H1 (cell line): ENCODE data around the gene PKP3. TPM values are rescaled to one million over a fixed set of nuclear protein-coding genes. Genes with fewer than 3 reads are reported as not detected.
A peak's percentile ranks its signal among the peaks of the same experiment; 100 is the strongest.

Experiments
- CTCF ChIA-PET: fragments of 300-600 bp; sonication (Branson Sonifier 250); formaldehyde crosslinking; loops from one replicate; lab custom pipeline; 2021; ENCODE audit not compliant: partially characterized antibody; lab: Charles Lee
- POLR2A ChIA-PET: fragments of 300-600 bp; sonication (Branson Sonifier 250); formaldehyde crosslinking; loops from one replicate; lab custom pipeline; 2021; ENCODE audit warnings: inconsistent platforms; ENCODE audit not compliant: partially characterized antibody; lab: Charles Lee
- DNase-seq, 2 experiments: peaks; one replicate each; pipeline versions ENCODE4 v3.0.0 to v3.0.0-alpha.2; 2010 to 2022; ENCODE audit warnings: low spot score in 2 of 2, low read depth in 1 of 2, mixed read lengths in 1 of 2
- FAIRE-seq: peaks from 2 replicates; lab custom pipeline; 2011; peaks lifted over from hg19 to GRCh38; lab: Jason Lieb, UNC
- H2AFZ ChIP-seq: 2 replicates; pipeline ENCODE4 v1.8.1; 2012; ENCODE audit warnings: low read length, inconsistent platforms
- H2AK5ac ChIP-seq: 2 replicates; pipeline ENCODE4 v1.6.1; 2013; ENCODE audit warnings: low read depth, low read length
- H2BK120ac ChIP-seq: replicated peaks from 2 replicates; pipeline ENCODE3; 2013; ENCODE audit warnings: low read depth, low read length, inconsistent platforms
- H2BK12ac ChIP-seq: 2 replicates; pipeline ENCODE4 v1.6.1; 2013; ENCODE audit warnings: low read depth, low read length
- H2BK15ac ChIP-seq: 2 replicates; pipeline ENCODE4 v1.6.1; 2013; ENCODE audit warnings: low read length
- H2BK20ac ChIP-seq: 2 replicates; pipeline ENCODE4 v1.6.1; 2013; ENCODE audit warnings: low read length
- H2BK5ac ChIP-seq: 2 replicates; pipeline ENCODE4 v1.6.1; 2013; ENCODE audit warnings: low read depth, low read length
- H3K14ac ChIP-seq: 2 replicates; pipeline ENCODE4 v1.6.1; 2013; ENCODE audit warnings: inconsistent platforms; ENCODE audit not compliant: insufficient read length
- H3K18ac ChIP-seq: 2 replicates; pipeline ENCODE4 v1.6.1; 2013; ENCODE audit warnings: low read length; ENCODE audit errors: extremely low read depth
- H3K23ac ChIP-seq: 2 replicates; pipeline ENCODE4 v1.6.1; 2013; ENCODE audit warnings: inconsistent platforms; ENCODE audit not compliant: insufficient read length
- H3K23me2 ChIP-seq: 2 replicates; pipeline ENCODE4 v1.6.1; 2013; ENCODE audit warnings: low read depth, low read length
- H3K27ac ChIP-seq: 2 replicates; pipeline ENCODE4 v1.6.1; 2011; ENCODE audit warnings: low read depth, low read length, inconsistent platforms
- H3K27me3 ChIP-seq, 4 experiments: replicated peaks in 1 of 4; 1 replicate in 1 of 4; 2 replicates in 3 of 4; pipeline versions ENCODE4 v1.6.1 to v1.8.1; 2011 to 2013; ENCODE audit warnings: low read length in 3 of 4, mild to moderate bottlenecking in 3 of 4, inconsistent platforms in 2 of 4, mixed read lengths in 2 of 4, moderate library complexity in 1 of 4; ENCODE audit not compliant: control insufficient read depth in 3 of 4, insufficient read depth in 3 of 4; ENCODE audit errors: extremely low read depth in 1 of 4
- H3K36me3 ChIP-seq, 4 experiments: 2 replicates each; pipeline versions ENCODE4 v1.6.1 to v1.8.1; 2011 to 2013; ENCODE audit warnings: mild to moderate bottlenecking in 4 of 4, low read length in 3 of 4, moderate library complexity in 2 of 4, control low read depth in 1 of 4, inconsistent platforms in 1 of 4; ENCODE audit not compliant: insufficient read depth in 4 of 4, control insufficient read depth in 2 of 4
- H3K4ac ChIP-seq: replicated peaks from 2 replicates; pipeline ENCODE3; 2013; ENCODE audit warnings: low read length, low read depth, mixed read lengths, inconsistent platforms; ENCODE audit not compliant: insufficient read length
- H3K4me1 ChIP-seq, 4 experiments: replicated peaks in 1 of 4; 1 replicate in 1 of 4; 2 replicates in 3 of 4; pipeline versions ENCODE4 v1.6.1 to v1.8.1; 2011 to 2013; ENCODE audit warnings: low read length in 3 of 4, inconsistent platforms in 2 of 4, mixed read lengths in 1 of 4; ENCODE audit not compliant: insufficient read depth in 4 of 4, control insufficient read depth in 3 of 4
- H3K4me2 ChIP-seq, 2 experiments: 2 replicates each; pipeline versions ENCODE4 v1.6.1 to v1.8.1; 2011 to 2013; ENCODE audit warnings: low read depth in 2 of 2, low read length in 2 of 2, control low read depth in 1 of 2, inconsistent platforms in 1 of 2, mild to moderate bottlenecking in 1 of 2; ENCODE audit not compliant: insufficient read depth in 1 of 2
- H3K4me3 ChIP-seq, 4 experiments: fragments of 200-600, 300-600 bp in 1 of 4; sonication (generic), shearing (Covaris generic), sonication (Bioruptor Twin) in 1 of 4; 2 replicates each; pipeline versions ENCODE4 v1.5.1 to v1.8.1; 2011 to 2016; ENCODE audit warnings: low read length in 4 of 4, low read depth in 3 of 4, control low read depth in 2 of 4, inconsistent platforms in 2 of 4, mild to moderate bottlenecking in 2 of 4, mixed read lengths in 1 of 4, moderate library complexity in 1 of 4; ENCODE audit not compliant: insufficient read depth in 2 of 4; ENCODE audit errors: extremely low read depth in 1 of 4
- H3K56ac ChIP-seq: replicated peaks from 2 replicates; pipeline ENCODE3; 2013; ENCODE audit warnings: low read depth, mild to moderate bottlenecking, mixed read lengths, low read length, inconsistent platforms; ENCODE audit not compliant: insufficient read length
- H3K79me1 ChIP-seq: 2 replicates; pipeline ENCODE4 v1.6.1; 2013; ENCODE audit warnings: low read depth, low read length, control low read depth
- H3K79me2 ChIP-seq, 2 experiments: 2 replicates each; pipeline versions ENCODE4 v1.6.1 to v1.8.1; 2012 to 2013; ENCODE audit warnings: low read length in 2 of 2, mild to moderate bottlenecking in 2 of 2, inconsistent platforms in 1 of 2; ENCODE audit not compliant: insufficient read depth in 2 of 2, control insufficient read depth in 1 of 2
- H3K9ac ChIP-seq, 4 experiments: replicated peaks in 1 of 4; 1 replicate in 1 of 4; 2 replicates in 3 of 4; pipeline versions ENCODE4 v1.6.1 to v1.8.1; 2011 to 2013; ENCODE audit warnings: low read depth in 3 of 4, low read length in 3 of 4, control low read depth in 2 of 4, mild to moderate bottlenecking in 2 of 4, moderate library complexity in 2 of 4, inconsistent platforms in 1 of 4; ENCODE audit errors: extremely low read depth in 1 of 4
- H3K9me3 ChIP-seq, 2 experiments: 2 replicates each; pipeline versions ENCODE4 v1.6.1 to v1.8.1; 2012 to 2013; ENCODE audit warnings: mild to moderate bottlenecking in 2 of 2, moderate library complexity in 2 of 2, control low read depth in 1 of 2, inconsistent platforms in 1 of 2, low read depth in 1 of 2, low read length in 1 of 2, mixed read lengths in 1 of 2; ENCODE audit not compliant: insufficient read depth in 2 of 2
- H4K20me1 ChIP-seq, 2 experiments: replicated peaks in 1 of 2; 2 replicates each; pipeline versions ENCODE3 to v1.8.1; 2011 to 2013; ENCODE audit warnings: inconsistent platforms in 2 of 2, low read length in 2 of 2, mild to moderate bottlenecking in 1 of 2; ENCODE audit not compliant: insufficient read depth in 2 of 2, control insufficient read depth in 1 of 2
- H4K5ac ChIP-seq: 2 replicates; pipeline ENCODE4 v1.6.1; 2013; ENCODE audit warnings: low read length, low read depth, mixed read lengths, inconsistent platforms; ENCODE audit not compliant: insufficient read length
- H4K8ac ChIP-seq: 2 replicates; pipeline ENCODE4 v1.8.0; 2013; ENCODE audit warnings: mild to moderate bottlenecking, moderate library complexity, low read length, inconsistent platforms; ENCODE audit not compliant: insufficient read depth; ENCODE audit errors: extremely low read depth
- H4K91ac ChIP-seq: replicated peaks from 2 replicates; pipeline ENCODE3; 2013; ENCODE audit warnings: low read length, mixed read lengths, inconsistent platforms; ENCODE audit not compliant: insufficient read length
- CHD1 ChIP-seq: IDR thresholded peaks from 2 replicates; pipeline ENCODE4 v1.6.1; 2012; ENCODE audit warnings: low read depth, low read length, improper control_type of control experiment
- EP300 ChIP-seq, 2 experiments: IDR thresholded peaks; 1 replicate in 1 of 2; 2 replicates in 1 of 2; pipeline ENCODE4 v1.6.1; 2011 to 2012; ENCODE audit warnings: low read depth in 2 of 2, low read length in 2 of 2, mild to moderate bottlenecking in 2 of 2, borderline replicate concordance in 1 of 2, inconsistent platforms in 1 of 2, moderate library complexity in 1 of 2
- HDAC6 ChIP-seq: IDR thresholded peaks from one replicate; pipeline ENCODE4 v1.7.1; 2012; ENCODE audit warnings: low read depth, mild to moderate bottlenecking, inconsistent platforms, low read length, moderate library complexity
- MAX ChIP-seq: IDR thresholded peaks from 2 replicates; pipeline ENCODE4 v1.6.1; 2012; ENCODE audit warnings: inconsistent platforms
- RNF2 ChIP-seq: fragments of 200-900, 300-1000 bp; sonication (generic); IDR thresholded peaks from 2 replicates; pipeline ENCODE4 v1.7.1; 2016; ENCODE audit warnings: borderline replicate concordance, low read depth, mild to moderate bottlenecking, antibody characterized with exemption, low read length; ENCODE audit not compliant: poor library complexity, severe bottlenecking; ENCODE audit errors: missing control alignments
- TAF7 ChIP-seq: optimal IDR thresholded peaks from 2 replicates; pipeline ENCODE3; 2011; ENCODE audit warnings: low read depth, mild to moderate bottlenecking, inconsistent platforms, low read length, moderate library complexity, borderline replicate concordance
- WGBS, 2 experiments: shearing (Covaris generic) in 1 of 2; methylation state at CpG; one replicate each; pipeline versions ENCODE4 v1.1.6 to v1.1.7; 2013 to 2015; ENCODE audit warnings: low lambda C conversion rate in 2 of 2, mixed read lengths in 2 of 2, inconsistent platforms in 1 of 2, low coverage in 1 of 2, missing lambda C conversion rate in 1 of 2; ENCODE audit not compliant: insufficient replicate concordance in 2 of 2, insufficient coverage in 1 of 2, insufficient read length in 1 of 2; ENCODE audit errors: extremely low coverage in 1 of 2, missing lambda C conversion rate in 1 of 2; 5-methylcytosine and 5-hydroxymethylcytosine counted together
- polyA plus RNA-seq, 7 experiments: library from polyadenylated mRNA; depleted of rRNA in 3 of 7; stranded (reverse) in 5 of 7; unstranded in 2 of 7; fragments of >200 nt in 5 of 7; fragments of 200-250 nt in 2 of 7; gene quantifications; 1 replicate in 5 of 7; 2 replicates in 1 of 7; 4 replicates in 1 of 7; pipeline versions ENCODE4 v1.2.1 to v1.2.3, GENCODE V29; 2011 to 2013; ENCODE audit warnings: missing spikeins in 2 of 7, mixed read lengths in 2 of 7
- total RNA-seq: library from RNA; stranded (reverse); fragmentation: NEBNext Ultra II Directional; extraction: Animal tissue kit (Norgen Biotek cat#: 25700); gene quantifications from 2 replicates; pipeline ENCODE4 v1.2.1, GENCODE V29; 2021

PKP3 gene
- total and polyA plus RNA-seq, 2 of the 8 experiments (the other 6 are each of a cell fraction or from before 2014, with no cell fraction given): 16.7 to 28.7 TPM

GRCh38 chr11:444396-445144, 50.6 kb downstream of the PKP3 start:
- no peak overlapping the region for H3K56ac ChIP-seq
- CTCF ChIA-PET: interaction anchor here (0.7 to 3.2 kb wide), 7 partner anchors 25 to 82 kb away, joined by 3 to 13 read pairs (median 4); no protein-coding TSS in a partner anchor
- TF ChIP-seq RNF2: no peak
- no peak for TF ChIP-seq TAF7
- no peak for TF ChIP-seq EP300 (IDR thresholded peaks at IDR 0.05; ENCODE audit: borderline replicate concordance in 1 of 2, low read depth in 2 of 2, low read length in 2 of 2)
- TF ChIP-seq HDAC6: no peak
- no peak for TF ChIP-seq MAX
- TF ChIP-seq CHD1: no peak

More at GRCh38 chr11:444396-445144, 50.6 kb downstream of the PKP3 start:
- Histone ChIP-seq H4K91ac (no peak overlapping the region), H2BK5ac (no peak overlapping the region), H3K27ac (no peak overlapping the region), H3K18ac (no peak overlapping the region), H3K4me2 (0 out of 4 replicates have a peak overlapping the region, but pooled peaks of 1 of the 2 experiments have one; percentile 3), H3K4ac (no peak overlapping the region), H3K4me1 (peaks cover 0 to 23% (median 9%) of the 10 kb centered on the region in 4 experiments; a peak in 5 of 7 replicates), H2AFZ (no peak overlapping the region), H3K23ac (no peak overlapping the region), H3K4me3 (no peak overlapping the region), H3K79me1 (no peaks in the 10 kb centered on the region), H2BK15ac (no peak overlapping the region), H3K9ac (no peak overlapping the region), H3K23me2 (peaks cover 4% of the 10 kb centered on the region; the same call in 1 of the 2 replicates), H2BK12ac (no peak overlapping the region), H3K36me3 (no peaks in the 10 kb centered on the region), H3K27me3 (no peaks in the 10 kb centered on the region), H3K9me3 (no peaks in the 10 kb centered on the region), H2AK5ac (no peak overlapping the region), H4K8ac (no peak overlapping the region), H4K20me1 (no peaks in the 10 kb centered on the region), H4K5ac (no peak overlapping the region), H2BK20ac (no peak overlapping the region), H3K79me2 (no peaks in the 10 kb centered on the region), H2BK120ac (no peak overlapping the region), H3K14ac (no peak overlapping the region)
- 84% methylated on average over 12 of the region's 12 CpGs; no CpG with 5 or more reads in 1 of the 2 experiments for WGBS, 2 experiments
- DNase-seq (no peak), FAIRE-seq (no peak)
- POLR2A ChIA-PET: interaction anchor here (2.0 kb wide), 1 partner anchor 38 kb away, joined by 5 read pairs; no protein-coding TSS in a partner anchor
